Esophagus muscularis mucosa (tissue), 3 donors: ENCODE data around the gene MMP10.

Experiments used
- CTCF ChIP-seq, 3 experiments: fragments of 200-600 bp in 2 of 3; fragments of 450-650 bp in 1 of 3; sonication (generic) in 2 of 3; IDR thresholded peaks; one replicate each; pipeline ENCODE4 v1.5.1; 2017 to 2019; ENCODE audit warnings: antibody characterized with exemption in 3 of 3, mild to moderate bottlenecking in 2 of 3, moderate library complexity in 1 of 3
- POLR2AphosphoS5 ChIP-seq, 2 donors: sonication (generic); formaldehyde crosslinking; IDR thresholded peaks; one replicate each; pipeline ENCODE4 v1.6.1; 2017; ENCODE audit warnings: antibody characterized with exemption in 2 of 2

DNA sequence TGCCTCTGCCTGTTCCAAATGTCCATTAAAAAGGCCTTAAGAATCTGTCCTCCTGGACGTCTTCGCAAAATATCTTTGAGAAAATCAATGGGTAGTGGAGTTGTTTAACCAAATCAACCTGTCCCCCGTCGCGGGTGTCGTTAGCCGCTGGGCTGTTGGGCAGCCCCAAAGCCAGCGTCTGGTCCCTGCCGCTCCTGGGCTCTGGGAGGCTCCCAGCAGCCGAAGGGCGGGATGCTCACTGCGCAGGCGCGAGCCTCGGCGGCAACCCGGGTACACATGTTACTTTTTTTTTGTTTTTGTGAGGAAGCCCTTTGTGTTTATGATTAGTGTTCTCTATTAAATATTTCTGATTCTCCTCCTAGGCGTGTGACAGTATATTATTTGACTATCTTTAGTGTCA, 12.6 kb downstream of the MMP10 start:
- no peak for TF ChIP-seq CTCF (IDR thresholded peaks at IDR 0.05)
- no peak for TF ChIP-seq POLR2AphosphoS5 (IDR thresholded peaks at IDR 0.05)
